SK-N-SH (cell line): ENCODE results near the gene TBC1D1. TPM values are rescaled to one million over a fixed set of nuclear protein-coding genes. Genes with fewer than 3 reads are reported as not detected.

Experiments
- CTCF ChIA-PET: fragments of 300-600, 350-600 bp; formaldehyde crosslinking; extraction: SDS; loops from one replicate; lab custom pipeline; 2021; lab: Yijun Ruan, JAX
- POLR2A ChIA-PET: fragments of 350-600 bp; sonication (Branson Sonifier 250); formaldehyde crosslinking; extraction: SDS; loops from one replicate; lab custom pipeline; 2020; ENCODE audit warnings: antibody characterized with exemption, inconsistent platforms; lab: Yijun Ruan, JAX
- DNase-seq: peaks from one replicate; pipeline ENCODE4 v3.0.0; 2012
- H2AFZ ChIP-seq: fragments of 200-600 bp; sonication (generic); 2 replicates; pipeline ENCODE4 v1.8.1; 2016; ENCODE audit warnings: antibody characterized with exemption, mild to moderate bottlenecking, low read depth
- H3F3A ChIP-seq: fragments of 200-600 bp; sonication (generic); replicated peaks from 2 replicates; pipeline ENCODE3; 2016; ENCODE audit warnings: antibody characterized with exemption, mild to moderate bottlenecking; ENCODE audit not compliant: insufficient read depth
- H3K27ac ChIP-seq, 2 experiments: fragments of 200-500 bp in 1 of 2; fragments of 200-600 bp in 1 of 2; sonication (Bioruptor generic) in 1 of 2; sonication (generic), shearing (Covaris generic) in 1 of 2; 2 replicates each; pipeline versions ENCODE4 v1.5.1 to v1.6.1; 2014 to 2016; ENCODE audit warnings: low read depth in 2 of 2, inconsistent platforms in 1 of 2, low read length in 1 of 2, mild to moderate bottlenecking in 1 of 2, mixed read lengths in 1 of 2
- H3K27me3 ChIP-seq: fragments of 200-600 bp; sonication (generic), shearing (Covaris generic); 2 replicates; pipeline ENCODE4 v1.6.1; 2016; ENCODE audit warnings: mixed run types; ENCODE audit not compliant: insufficient read depth
- H3K36me3 ChIP-seq, 2 experiments: fragments of 200-500 bp in 1 of 2; fragments of 200-600 bp in 1 of 2; sonication (Bioruptor generic) in 1 of 2; sonication (generic) in 1 of 2; replicated peaks in 1 of 2; 2 replicates each; pipeline versions ENCODE3 to v1.5.1; 2014 to 2016; ENCODE audit warnings: low read length in 1 of 2, mild to moderate bottlenecking in 1 of 2; ENCODE audit not compliant: insufficient read depth in 2 of 2, control insufficient read depth in 1 of 2
- H3K4me1 ChIP-seq, 2 experiments: fragments of 200-500 bp in 1 of 2; fragments of 200-600 bp in 1 of 2; sonication (Bioruptor generic) in 1 of 2; sonication (generic), shearing (Covaris generic) in 1 of 2; 2 replicates each; pipeline versions ENCODE4 v1.5.1 to v1.6.1; 2014 to 2016; ENCODE audit warnings: low read depth in 1 of 2, low read length in 1 of 2, mixed run types in 1 of 2; ENCODE audit not compliant: insufficient read depth in 2 of 2, control insufficient read depth in 1 of 2
- H3K4me2 ChIP-seq: fragments of 200-600 bp; sonication (generic), shearing (Covaris generic); 2 replicates; pipeline ENCODE4 v1.6.1; 2017; ENCODE audit warnings: mixed run types
- H3K4me3 ChIP-seq, 2 experiments: fragments of 200-500 bp in 1 of 2; fragments of 200-600 bp in 1 of 2; sonication (Bioruptor generic) in 1 of 2; sonication (generic), shearing (Covaris generic) in 1 of 2; 2 replicates each; pipeline versions ENCODE4 v1.5.1 to v1.8.1; 2014 to 2016; ENCODE audit warnings: low read depth in 2 of 2, inconsistent platforms in 1 of 2, low read length in 1 of 2, mild to moderate bottlenecking in 1 of 2, mixed read lengths in 1 of 2, moderate library complexity in 1 of 2
- H3K79me2 ChIP-seq: fragments of 200-600 bp; sonication (generic); 2 replicates; pipeline ENCODE4 v1.8.1; 2017; ENCODE audit warnings: mild to moderate bottlenecking; ENCODE audit not compliant: insufficient read depth
- H3K9ac ChIP-seq: fragments of 200-600 bp; sonication (generic); 2 replicates; pipeline ENCODE4 v1.6.1; 2017; ENCODE audit warnings: mixed run types
- H3K9me2 ChIP-seq: fragments of 200-600 bp; sonication (generic); 2 replicates; pipeline ENCODE4 v1.6.1; 2017; ENCODE audit warnings: mixed run types
- H3K9me3 ChIP-seq: fragments of 200-600 bp; sonication (generic); 2 replicates; pipeline ENCODE4 v1.6.1; 2017; ENCODE audit warnings: mixed run types, mild to moderate bottlenecking, moderate library complexity
- H4K20me1 ChIP-seq: fragments of 200-600 bp; sonication (generic); 2 replicates; pipeline ENCODE4 v1.6.1; 2017; ENCODE audit warnings: mild to moderate bottlenecking, mixed run types; ENCODE audit not compliant: insufficient read depth
- ELF1 ChIP-seq: IDR thresholded peaks from 2 replicates; pipeline ENCODE4 v1.4.0; 2012
- EP300 ChIP-seq, 2 experiments: IDR thresholded peaks; 2 replicates each; pipeline versions ENCODE4 v1.4.0 to v1.6.1; 2012; ENCODE audit warnings: borderline replicate concordance in 1 of 2, low read depth in 1 of 2, low read length in 1 of 2
- FOXJ3 ChIP-seq: sonication (generic); formaldehyde crosslinking; IDR thresholded peaks from 2 replicates; pipeline ENCODE4 v1.5.1; 2020; ENCODE audit warnings: mild to moderate bottlenecking, missing genetic modification reagents
- FOXM1 ChIP-seq: IDR thresholded peaks from 2 replicates; pipeline ENCODE4 v1.4.0; 2012; ENCODE audit warnings: low read depth, mild to moderate bottlenecking
- GABPA ChIP-seq: IDR thresholded peaks from 2 replicates; pipeline ENCODE4 v1.4.0; 2012; ENCODE audit warnings: low read depth, mild to moderate bottlenecking
- GATA2 ChIP-seq: sonication (generic); formaldehyde crosslinking; IDR thresholded peaks from 2 replicates; pipeline ENCODE4 v1.5.0; 2020; ENCODE audit warnings: mild to moderate bottlenecking, missing genetic modification reagents
- JUND ChIP-seq: IDR thresholded peaks from 2 replicates; pipeline ENCODE4 v1.4.0; 2012
- MEF2A ChIP-seq: IDR thresholded peaks from 2 replicates; pipeline ENCODE4 v1.4.0; 2012; ENCODE audit warnings: low read depth, borderline replicate concordance
- NFIC ChIP-seq: IDR thresholded peaks from 2 replicates; pipeline ENCODE4 v1.4.0; 2012; ENCODE audit warnings: borderline replicate concordance
- NRF1 ChIP-seq: IDR thresholded peaks from 2 replicates; pipeline ENCODE4 v1.6.1; 2012; ENCODE audit warnings: low read depth, mild to moderate bottlenecking, low read length
- TCF12 ChIP-seq: IDR thresholded peaks from 2 replicates; pipeline ENCODE4 v1.4.0; 2012
- YY1 ChIP-seq: IDR thresholded peaks from 2 replicates; pipeline ENCODE4 v1.4.0; 2012; ENCODE audit warnings: low read depth, mild to moderate bottlenecking
- WGBS: methylation state at CpG from one replicate; pipeline ENCODE4 v1.1.6; 2017; ENCODE audit warnings: low lambda C conversion rate; 5-methylcytosine and 5-hydroxymethylcytosine counted together
- polyA plus RNA-seq, 3 experiments: library from polyadenylated mRNA; depleted of rRNA; stranded (reverse); fragments of >200 nt; gene quantifications; 2 replicates each; pipeline ENCODE4 v1.2.3, GENCODE V29; 2012
- TF ChIP-seq, protein P1 (sequence below): fragments of 150-350 bp; IDR thresholded peaks from 2 replicates; pipeline ENCODE4 v1.6.1; 2016; ENCODE audit warnings: mild to moderate bottlenecking, low read depth, low read length
- TF ChIP-seq, protein P2 (sequence below): IDR thresholded peaks from 2 replicates; pipeline ENCODE4; 2012
- TF ChIP-seq, protein P3 (sequence below): IDR thresholded peaks from 2 replicates; pipeline ENCODE4 v1.4.0; 2012; ENCODE audit warnings: low read depth, borderline replicate concordance
- TF ChIP-seq, protein P4 (sequence below): IDR thresholded peaks from 2 replicates; pipeline ENCODE4 v1.6.1; 2012; ENCODE audit warnings: mild to moderate bottlenecking, low read depth, low read length, moderate library complexity

The TBC1D1 gene
- polyA plus RNA-seq, 1 of the 3 experiments (the other 2 are of a cell fraction) = 29.8 TPM

DNA sequence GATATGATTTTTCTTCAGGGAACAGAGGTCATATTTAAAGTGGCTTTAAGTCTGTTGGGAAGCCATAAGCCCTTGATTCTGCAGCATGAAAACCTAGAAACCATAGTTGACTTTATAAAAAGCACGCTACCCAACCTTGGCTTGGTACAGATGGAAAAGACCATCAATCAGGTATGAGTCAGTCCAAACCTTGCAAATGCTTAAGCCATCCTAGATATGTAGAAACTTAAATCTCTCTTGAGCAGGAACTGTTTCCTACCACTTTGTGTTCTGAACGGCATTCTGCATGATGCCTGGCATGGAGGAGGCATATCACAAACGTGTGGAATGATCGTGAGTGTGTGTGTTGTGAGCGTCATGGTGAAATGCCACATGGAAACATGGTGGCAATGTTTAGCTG lies 234.1 kb downstream of the TBC1D1 start:
- H3K36me3 ChIP-seq = peaks cover 0 to 2% of the 10 kb centered on the region in 2 experiments
- WGBS = 98% methylated on average over 5 of the region's 5 CpGs
- no peak overlapping the region for H2AFZ ChIP-seq
- H3K27ac ChIP-seq = no peak overlapping the region
- no peak overlapping the region for H3K9ac ChIP-seq
- no peak overlapping the region for H3K4me2 ChIP-seq
- no peaks in the 10 kb centered on the region for H3F3A ChIP-seq
- no peaks in the 10 kb centered on the region for H3K9me2 ChIP-seq
- H3K4me1 ChIP-seq = peaks cover 2 to 4% of the 10 kb centered on the region in 2 experiments; a peak in 3 of 4 replicates
- POLR2A ChIA-PET = no interaction called here
- H3K79me2 ChIP-seq = no peaks in the 10 kb centered on the region
- no peak for DNase-seq
- CTCF ChIA-PET = no interaction called here
- TF ChIP-seq MEF2A (no peak), ELF1 (no peak), YY1 (no peak), FOXM1 (no peak), TCF12 (no peak), GATA2 (no peak), GABPA (no peak), NFIC (no peak), NRF1 (no peak), JUND (no peak), EP300 (IDR thresholded peaks at IDR 0.05; ENCODE audit: borderline replicate concordance in 1 of 2, low read depth in 1 of 2, low read length in 1 of 2) (no peak), FOXJ3 (CRISPR knock-in tag) (no peak)
- TF ChIP-seq, protein P1, sequence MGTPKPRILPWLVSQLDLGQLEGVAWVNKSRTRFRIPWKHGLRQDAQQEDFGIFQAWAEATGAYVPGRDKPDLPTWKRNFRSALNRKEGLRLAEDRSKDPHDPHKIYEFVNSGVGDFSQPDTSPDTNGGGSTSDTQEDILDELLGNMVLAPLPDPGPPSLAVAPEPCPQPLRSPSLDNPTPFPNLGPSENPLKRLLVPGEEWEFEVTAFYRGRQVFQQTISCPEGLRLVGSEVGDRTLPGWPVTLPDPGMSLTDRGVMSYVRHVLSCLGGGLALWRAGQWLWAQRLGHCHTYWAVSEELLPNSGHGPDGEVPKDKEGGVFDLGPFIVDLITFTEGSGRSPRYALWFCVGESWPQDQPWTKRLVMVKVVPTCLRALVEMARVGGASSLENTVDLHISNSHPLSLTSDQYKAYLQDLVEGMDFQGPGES = no peak
- TF ChIP-seq, protein P2, sequence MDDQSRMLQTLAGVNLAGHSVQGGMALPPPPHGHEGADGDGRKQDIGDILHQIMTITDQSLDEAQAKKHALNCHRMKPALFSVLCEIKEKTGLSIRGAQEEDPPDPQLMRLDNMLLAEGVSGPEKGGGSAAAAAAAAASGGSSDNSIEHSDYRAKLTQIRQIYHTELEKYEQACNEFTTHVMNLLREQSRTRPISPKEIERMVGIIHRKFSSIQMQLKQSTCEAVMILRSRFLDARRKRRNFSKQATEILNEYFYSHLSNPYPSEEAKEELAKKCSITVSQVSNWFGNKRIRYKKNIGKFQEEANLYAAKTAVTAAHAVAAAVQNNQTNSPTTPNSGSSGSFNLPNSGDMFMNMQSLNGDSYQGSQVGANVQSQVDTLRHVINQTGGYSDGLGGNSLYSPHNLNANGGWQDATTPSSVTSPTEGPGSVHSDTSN = no peak
- TF ChIP-seq, protein P3, sequence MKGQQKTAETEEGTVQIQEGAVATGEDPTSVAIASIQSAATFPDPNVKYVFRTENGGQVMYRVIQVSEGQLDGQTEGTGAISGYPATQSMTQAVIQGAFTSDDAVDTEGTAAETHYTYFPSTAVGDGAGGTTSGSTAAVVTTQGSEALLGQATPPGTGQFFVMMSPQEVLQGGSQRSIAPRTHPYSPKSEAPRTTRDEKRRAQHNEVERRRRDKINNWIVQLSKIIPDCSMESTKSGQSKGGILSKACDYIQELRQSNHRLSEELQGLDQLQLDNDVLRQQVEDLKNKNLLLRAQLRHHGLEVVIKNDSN = no peak
- TF ChIP-seq, protein P4, sequence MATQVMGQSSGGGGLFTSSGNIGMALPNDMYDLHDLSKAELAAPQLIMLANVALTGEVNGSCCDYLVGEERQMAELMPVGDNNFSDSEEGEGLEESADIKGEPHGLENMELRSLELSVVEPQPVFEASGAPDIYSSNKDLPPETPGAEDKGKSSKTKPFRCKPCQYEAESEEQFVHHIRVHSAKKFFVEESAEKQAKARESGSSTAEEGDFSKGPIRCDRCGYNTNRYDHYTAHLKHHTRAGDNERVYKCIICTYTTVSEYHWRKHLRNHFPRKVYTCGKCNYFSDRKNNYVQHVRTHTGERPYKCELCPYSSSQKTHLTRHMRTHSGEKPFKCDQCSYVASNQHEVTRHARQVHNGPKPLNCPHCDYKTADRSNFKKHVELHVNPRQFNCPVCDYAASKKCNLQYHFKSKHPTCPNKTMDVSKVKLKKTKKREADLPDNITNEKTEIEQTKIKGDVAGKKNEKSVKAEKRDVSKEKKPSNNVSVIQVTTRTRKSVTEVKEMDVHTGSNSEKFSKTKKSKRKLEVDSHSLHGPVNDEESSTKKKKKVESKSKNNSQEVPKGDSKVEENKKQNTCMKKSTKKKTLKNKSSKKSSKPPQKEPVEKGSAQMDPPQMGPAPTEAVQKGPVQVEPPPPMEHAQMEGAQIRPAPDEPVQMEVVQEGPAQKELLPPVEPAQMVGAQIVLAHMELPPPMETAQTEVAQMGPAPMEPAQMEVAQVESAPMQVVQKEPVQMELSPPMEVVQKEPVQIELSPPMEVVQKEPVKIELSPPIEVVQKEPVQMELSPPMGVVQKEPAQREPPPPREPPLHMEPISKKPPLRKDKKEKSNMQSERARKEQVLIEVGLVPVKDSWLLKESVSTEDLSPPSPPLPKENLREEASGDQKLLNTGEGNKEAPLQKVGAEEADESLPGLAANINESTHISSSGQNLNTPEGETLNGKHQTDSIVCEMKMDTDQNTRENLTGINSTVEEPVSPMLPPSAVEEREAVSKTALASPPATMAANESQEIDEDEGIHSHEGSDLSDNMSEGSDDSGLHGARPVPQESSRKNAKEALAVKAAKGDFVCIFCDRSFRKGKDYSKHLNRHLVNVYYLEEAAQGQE = no peak
- H3K27me3 ChIP-seq = no peaks in the 10 kb centered on the region
- no peaks in the 10 kb centered on the region for H3K9me3 ChIP-seq
- H3K4me3 ChIP-seq = no peak overlapping the region
- H4K20me1 ChIP-seq = no peaks in the 10 kb centered on the region
